Loucy (cell line): ENCODE data around the gene TBC1D24.

Experiments used
- H2AFZ ChIP-seq: fragments of 200-600 bp; sonication (generic); 2 replicates; pipeline ENCODE4 v1.6.0; 2016; ENCODE audit warnings: antibody characterized with exemption, mild to moderate bottlenecking, low read length, moderate library complexity
- H3F3A ChIP-seq: fragments of 200-600 bp; 2 replicates; pipeline ENCODE4 v1.6.0; 2016; ENCODE audit warnings: antibody characterized with exemption, low read depth, mild to moderate bottlenecking
- H3K27me3 ChIP-seq: fragments of 200-600 bp; sonication (generic); 2 replicates; pipeline ENCODE4 v1.6.1; 2014; ENCODE audit warnings: low read length, mild to moderate bottlenecking; ENCODE audit not compliant: insufficient read depth, poor library complexity, severe bottlenecking
- H3K36me3 ChIP-seq: fragments of 200-600 bp; sonication (generic); 2 replicates; pipeline ENCODE4 v1.6.1; 2016; ENCODE audit warnings: low read length; ENCODE audit not compliant: insufficient read depth
- H3K4me1 ChIP-seq: fragments of 200-600 bp; sonication (generic); 2 replicates; pipeline ENCODE4 v1.5.1; 2014; ENCODE audit warnings: low read length, mild to moderate bottlenecking; ENCODE audit not compliant: insufficient read depth, poor library complexity, severe bottlenecking
- H3K4me2 ChIP-seq: fragments of 200-600 bp; sonication (generic); 2 replicates; pipeline ENCODE4 v1.6.0; 2014; ENCODE audit warnings: antibody characterized with exemption, low read length, low read depth, mild to moderate bottlenecking; ENCODE audit not compliant: poor library complexity, severe bottlenecking
- H3K4me3 ChIP-seq: fragments of 200-600 bp; sonication (generic); 2 replicates; pipeline ENCODE4 v1.5.1; 2014; ENCODE audit warnings: low read length, mild to moderate bottlenecking, mixed read lengths; ENCODE audit not compliant: poor library complexity, severe bottlenecking
- H3K79me2 ChIP-seq: fragments of 200-600 bp; sonication (generic); 2 replicates; pipeline ENCODE4 v1.6.1; 2014; ENCODE audit warnings: low read length; ENCODE audit not compliant: insufficient read depth
- H3K9ac ChIP-seq: fragments of 200-600 bp; sonication (generic); 2 replicates; pipeline ENCODE4 v1.6.0; 2014; ENCODE audit warnings: mild to moderate bottlenecking, low read depth, low read length, moderate library complexity; ENCODE audit not compliant: poor library complexity, severe bottlenecking
- H3K9me2 ChIP-seq: fragments of 200-600 bp; sonication (generic); replicated peaks from 2 replicates; pipeline ENCODE4 v1.6.1; 2016; ENCODE audit warnings: low read depth, low read length, mixed read lengths
- H3K9me3 ChIP-seq: fragments of 200-600 bp; sonication (generic); 2 replicates; pipeline ENCODE4 v1.6.1; 2014; ENCODE audit warnings: mild to moderate bottlenecking, antibody characterized with exemption, low read length, low read depth; ENCODE audit not compliant: insufficient read depth
- H4K20me1 ChIP-seq: fragments of 200-600 bp; sonication (generic); 2 replicates; pipeline ENCODE4 v1.6.0; 2014; ENCODE audit warnings: antibody characterized with exemption, low read length, mild to moderate bottlenecking; ENCODE audit not compliant: insufficient read depth, poor library complexity, severe bottlenecking
- CTCF ChIP-seq: fragments of 200-600 bp; sonication (generic); conservative IDR thresholded peaks from 2 replicates; pipeline ENCODE4 v1.5.1; 2014; ENCODE audit warnings: mild to moderate bottlenecking, antibody characterized with exemption, low read length
- EZH2phosphoT487 ChIP-seq: fragments of 200-600 bp; IDR thresholded peaks from 2 replicates; pipeline ENCODE4 v1.6.1; 2018; ENCODE audit warnings: antibody characterized with exemption, mild to moderate bottlenecking, moderate library complexity, borderline replicate concordance

Gene TBC1D24

GRCh38 chr16:2493605-2494004 lies 18.7 kb downstream of the TBC1D24 start:
- Histone ChIP-seq H3K4me3 (no peak overlapping the region), H3K27me3 (no peaks in the 10 kb centered on the region), H3K9ac (no peak overlapping the region), H2AFZ (no peak overlapping the region), H4K20me1 (no peaks in the 10 kb centered on the region), H3K79me2 (peaks cover 5% of the 10 kb centered on the region; the same call in 1 of the 2 replicates), H3K4me2 (no peak overlapping the region), H3F3A (no peaks in the 10 kb centered on the region), H3K4me1 (no peaks in the 10 kb centered on the region), H3K36me3 (no peaks in the 10 kb centered on the region; the same call in 1 of the 2 replicates), H3K9me2 (no peaks in the 10 kb centered on the region), H3K9me3 (no peaks in the 10 kb centered on the region)
- TF ChIP-seq EZH2phosphoT487 = no peak
- TF ChIP-seq CTCF = no peak

- no peaks in the 10 kb centered on the region for H4K20me1 ChIP-seq
- H3K4me2 ChIP-seq = no peak overlapping the region
- H3K9me2 ChIP-seq = no peaks in the 10 kb centered on the region
- H3K79me2 ChIP-seq = peaks cover 3% of the 10 kb centered on the region; the same call in 1 of the 2 replicates
- no peak overlapping the region for H3K4me3 ChIP-seq
- no peaks in the 10 kb centered on the region for H3K27me3 ChIP-seq
- TF ChIP-seq EZH2phosphoT487 = no peak
- no peak for TF ChIP-seq CTCF
- H3F3A ChIP-seq = no peaks in the 10 kb centered on the region
- no peak overlapping the region for H3K9ac ChIP-seq
- no peaks in the 10 kb centered on the region for H3K4me1 ChIP-seq
- no peak overlapping the region for H2AFZ ChIP-seq
- H3K9me3 ChIP-seq = no peaks in the 10 kb centered on the region
- no peaks in the 10 kb centered on the region; the same call in 1 of the 2 replicates for H3K36me3 ChIP-seq
Measured at GRCh38 chr16:2494616-2495015, 19.7 kb downstream of the TBC1D24 start.

GRCh38 chr16:2495041-2495440 lies 20.1 kb downstream of the TBC1D24 start:
- no peak overlapping the region for H3K9ac ChIP-seq
- no peak overlapping the region for H3K4me2 ChIP-seq
- H3K79me2 ChIP-seq = no peaks in the 10 kb centered on the region
- H3F3A ChIP-seq = no peaks in the 10 kb centered on the region
- no peaks in the 10 kb centered on the region for H3K27me3 ChIP-seq
- H3K9me2 ChIP-seq = no peaks in the 10 kb centered on the region
- no peaks in the 10 kb centered on the region for H4K20me1 ChIP-seq
- H3K9me3 ChIP-seq = no peaks in the 10 kb centered on the region
- TF ChIP-seq CTCF = no peak
- no peak for TF ChIP-seq EZH2phosphoT487
- H3K36me3 ChIP-seq = no peaks in the 10 kb centered on the region; the same call in 1 of the 2 replicates
- no peaks in the 10 kb centered on the region for H3K4me1 ChIP-seq
- H2AFZ ChIP-seq = no peak overlapping the region
- no peak overlapping the region for H3K4me3 ChIP-seq
